ENCODE results near the gene ERG28. TPM values are rescaled to one million over a fixed set of nuclear protein-coding genes. Genes with fewer than 3 reads are reported as not detected.

ERG28 gene
- total RNA-seq, 1 donor from 2014 or later: 35.0 TPM

DNA sequence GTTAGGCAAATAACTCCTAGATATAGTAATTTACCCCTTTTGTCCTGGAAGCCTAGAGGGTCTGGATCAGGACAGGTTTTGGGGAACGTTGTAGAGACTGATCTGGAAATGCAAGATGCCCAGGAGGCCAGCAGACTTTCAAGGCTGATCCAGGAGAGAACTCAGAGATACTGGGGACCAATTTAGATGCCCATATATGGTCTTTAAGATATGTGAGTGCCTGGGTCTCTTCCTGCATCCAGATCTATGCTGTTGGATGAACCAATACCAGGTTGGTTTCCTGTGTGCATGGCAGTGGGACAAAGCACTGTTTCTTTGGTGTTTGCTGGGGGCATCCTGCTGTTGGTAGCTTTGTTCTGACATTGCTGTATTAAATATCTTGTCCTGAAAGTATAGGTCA, 5.4 kb downstream of the ERG28 start:
- Mint-ChIP-seq H3K4me1 (ENCODE audit: unreplicated experiment) (peaks cover 35% of the 10 kb centered on the region), H3K9me3 (ENCODE audit: unreplicated experiment) (no peaks in the 10 kb centered on the region), H3K27ac (ENCODE audit: unreplicated experiment) (no peak overlapping the region), H3K4me3 (ENCODE audit: unreplicated experiment) (no peak overlapping the region), H3K36me3 (ENCODE audit: low read depth, unreplicated experiment) (peaks cover 30% of the 10 kb centered on the region), H3K27me3 (ENCODE audit: unreplicated experiment) (no peaks in the 10 kb centered on the region)
- TF ChIP-seq, protein P1, sequence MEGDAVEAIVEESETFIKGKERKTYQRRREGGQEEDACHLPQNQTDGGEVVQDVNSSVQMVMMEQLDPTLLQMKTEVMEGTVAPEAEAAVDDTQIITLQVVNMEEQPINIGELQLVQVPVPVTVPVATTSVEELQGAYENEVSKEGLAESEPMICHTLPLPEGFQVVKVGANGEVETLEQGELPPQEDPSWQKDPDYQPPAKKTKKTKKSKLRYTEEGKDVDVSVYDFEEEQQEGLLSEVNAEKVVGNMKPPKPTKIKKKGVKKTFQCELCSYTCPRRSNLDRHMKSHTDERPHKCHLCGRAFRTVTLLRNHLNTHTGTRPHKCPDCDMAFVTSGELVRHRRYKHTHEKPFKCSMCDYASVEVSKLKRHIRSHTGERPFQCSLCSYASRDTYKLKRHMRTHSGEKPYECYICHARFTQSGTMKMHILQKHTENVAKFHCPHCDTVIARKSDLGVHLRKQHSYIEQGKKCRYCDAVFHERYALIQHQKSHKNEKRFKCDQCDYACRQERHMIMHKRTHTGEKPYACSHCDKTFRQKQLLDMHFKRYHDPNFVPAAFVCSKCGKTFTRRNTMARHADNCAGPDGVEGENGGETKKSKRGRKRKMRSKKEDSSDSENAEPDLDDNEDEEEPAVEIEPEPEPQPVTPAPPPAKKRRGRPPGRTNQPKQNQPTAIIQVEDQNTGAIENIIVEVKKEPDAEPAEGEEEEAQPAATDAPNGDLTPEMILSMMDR (IDR thresholded peaks at IDR 0.05; ENCODE audit: unreplicated experiment): no peak
- no peak for DNase-seq (ENCODE audit: low spot score)

DNA sequence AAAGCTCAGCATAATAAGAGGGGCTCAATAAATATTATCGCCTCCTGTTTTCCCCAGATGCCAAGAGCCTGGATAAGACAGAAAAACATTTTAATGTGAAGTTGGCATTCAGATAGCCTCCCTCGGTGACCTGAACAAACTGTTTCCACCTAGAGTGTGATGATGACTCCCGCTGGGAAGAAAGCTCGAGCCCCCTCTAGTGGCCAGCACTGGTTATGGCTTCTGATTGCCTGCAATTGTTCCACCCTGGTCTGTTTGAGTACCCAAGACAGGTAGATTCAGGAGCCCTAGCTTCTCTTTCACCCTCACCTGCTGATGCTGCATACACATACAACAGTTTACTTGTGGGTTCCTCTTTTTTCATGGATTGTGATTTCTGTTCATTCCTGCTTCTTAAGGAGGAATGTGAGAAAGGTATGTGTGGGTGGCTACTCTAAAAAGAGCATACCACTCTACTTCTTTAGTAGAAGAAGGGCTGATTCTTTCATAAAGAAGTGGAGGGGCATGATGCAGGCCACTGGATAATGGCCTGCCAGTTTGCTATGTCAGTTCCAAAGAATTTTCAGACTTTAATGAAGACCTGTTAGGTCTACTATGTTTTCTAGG, 6.4 kb downstream of the ERG28 start:
- peaks cover 40% of the 10 kb centered on the region for H3K36me3 Mint-ChIP-seq (ENCODE audit: low read depth, unreplicated experiment)
- TF ChIP-seq, protein P1 (IDR thresholded peaks at IDR 0.05; ENCODE audit: unreplicated experiment): peak; percentile 97
- DNase-seq (ENCODE audit: low spot score): peak; percentile 86
- no peaks in the 10 kb centered on the region for H3K9me3 Mint-ChIP-seq (ENCODE audit: unreplicated experiment)
- H3K4me3 Mint-ChIP-seq (ENCODE audit: unreplicated experiment): no peak overlapping the region
- peaks cover 36% of the 10 kb centered on the region for H3K4me1 Mint-ChIP-seq (ENCODE audit: unreplicated experiment)
- H3K27ac Mint-ChIP-seq (ENCODE audit: unreplicated experiment): no peak overlapping the region
- no peaks in the 10 kb centered on the region for H3K27me3 Mint-ChIP-seq (ENCODE audit: unreplicated experiment)

DNA sequence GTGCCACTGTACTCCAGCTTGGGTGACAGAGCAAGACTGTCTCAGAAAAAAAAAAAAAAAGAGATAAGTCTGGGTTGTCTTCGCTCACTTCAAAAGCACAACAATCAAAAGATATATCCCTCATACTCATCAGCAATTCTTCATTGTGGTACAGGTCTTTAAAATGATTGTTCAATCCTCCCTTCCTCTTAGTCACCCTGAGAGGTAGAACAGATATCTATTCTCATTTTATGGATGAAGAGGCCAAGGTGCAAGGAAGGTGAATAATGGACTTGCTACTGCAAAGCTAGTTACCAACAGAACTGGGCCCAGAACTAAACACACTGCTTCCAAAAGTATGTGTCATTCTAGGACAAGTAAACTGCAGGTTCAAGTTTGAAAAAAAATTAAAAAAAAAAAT, 7.1 kb downstream of the ERG28 start:
- H3K27ac Mint-ChIP-seq (ENCODE audit: unreplicated experiment): no peak overlapping the region
- TF ChIP-seq, protein P1 (IDR thresholded peaks at IDR 0.05; ENCODE audit: unreplicated experiment): no peak
- no peaks in the 10 kb centered on the region for H3K9me3 Mint-ChIP-seq (ENCODE audit: unreplicated experiment)

DNA sequence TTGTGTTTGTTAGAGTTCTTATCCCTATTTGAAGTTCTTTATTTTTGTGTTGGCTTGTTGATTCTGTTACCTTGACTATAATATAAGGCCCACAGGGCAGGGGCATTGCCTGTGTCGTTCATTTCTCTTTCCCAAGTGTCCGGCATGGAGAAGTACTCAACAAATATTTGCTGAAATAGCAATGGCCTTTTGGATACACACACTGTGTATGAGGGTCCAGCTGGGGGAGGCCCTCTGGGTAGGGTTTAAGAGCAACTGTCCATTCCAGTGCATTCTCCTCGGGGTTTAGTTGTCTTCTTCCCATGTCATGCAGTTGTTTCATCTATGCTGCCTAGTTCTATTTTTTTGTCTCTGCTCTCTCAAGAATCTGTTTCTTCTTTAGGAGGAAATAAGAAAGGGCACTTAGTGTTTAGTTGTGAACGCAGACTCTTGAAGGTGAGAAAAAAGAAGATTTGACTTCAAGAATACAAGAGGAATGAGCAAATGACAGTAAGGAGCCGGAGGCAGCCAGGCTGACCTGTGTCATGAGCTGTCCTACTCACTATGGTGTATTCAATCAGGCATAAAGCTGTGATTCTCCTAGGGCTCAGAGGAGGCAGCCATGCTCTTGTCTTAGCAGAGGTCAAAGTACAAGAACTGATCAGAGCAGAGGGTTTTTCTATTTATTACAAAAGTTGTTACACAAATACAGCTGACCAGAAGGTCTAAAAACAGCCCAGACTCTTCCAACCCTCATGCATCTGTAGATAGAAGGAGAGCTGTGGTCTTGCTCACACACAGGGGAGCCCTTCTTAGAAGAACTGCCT, 10.2 kb downstream of the ERG28 start:
- TF ChIP-seq, protein P1 (IDR thresholded peaks at IDR 0.05; ENCODE audit: unreplicated experiment): no peak
- Mint-ChIP-seq H3K27me3 (ENCODE audit: unreplicated experiment) (no peaks in the 10 kb centered on the region), H3K4me1 (ENCODE audit: unreplicated experiment) (peaks cover 25% of the 10 kb centered on the region), H3K4me3 (ENCODE audit: unreplicated experiment) (peak overlapping the region; percentile 83), H3K36me3 (ENCODE audit: low read depth, unreplicated experiment) (peaks cover 45% of the 10 kb centered on the region), H3K9me3 (ENCODE audit: unreplicated experiment) (no peaks in the 10 kb centered on the region), H3K27ac (ENCODE audit: unreplicated experiment) (peak overlapping the region; percentile 42)
- DNase-seq (ENCODE audit: low spot score): no peak

More for the DNA sequence above, 7.1 kb downstream of the ERG28 start:
- no peak for DNase-seq (ENCODE audit: low spot score)
- peaks cover 43% of the 10 kb centered on the region for H3K36me3 Mint-ChIP-seq (ENCODE audit: low read depth, unreplicated experiment)
- H3K4me1 Mint-ChIP-seq (ENCODE audit: unreplicated experiment): peaks cover 34% of the 10 kb centered on the region
- no peak overlapping the region for H3K4me3 Mint-ChIP-seq (ENCODE audit: unreplicated experiment)
- no peaks in the 10 kb centered on the region for H3K27me3 Mint-ChIP-seq (ENCODE audit: unreplicated experiment)

DNA sequence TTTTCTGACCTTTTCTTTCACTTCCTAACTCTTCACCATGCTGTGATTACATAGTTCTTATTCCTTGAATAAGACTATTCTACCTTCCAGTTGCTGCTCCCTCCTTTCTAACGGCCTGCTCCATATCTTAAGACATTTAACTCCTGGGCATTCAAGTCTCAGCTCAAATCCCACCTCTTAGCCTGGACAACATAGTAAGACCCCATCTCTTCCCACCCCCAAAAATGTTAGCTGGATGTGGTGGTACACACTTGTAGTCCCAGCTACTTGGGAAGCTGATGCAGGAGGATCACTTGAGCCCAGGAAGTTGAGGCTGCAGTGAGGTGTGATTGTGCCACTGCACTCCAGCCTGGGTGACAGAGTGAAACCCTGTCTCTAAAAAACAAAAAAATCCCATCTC, 10.9 kb downstream of the ERG28 start:
- H3K27ac Mint-ChIP-seq (ENCODE audit: unreplicated experiment): no peak overlapping the region
- H3K36me3 Mint-ChIP-seq (ENCODE audit: low read depth, unreplicated experiment): peaks cover 44% of the 10 kb centered on the region
- peaks cover 25% of the 10 kb centered on the region for H3K4me1 Mint-ChIP-seq (ENCODE audit: unreplicated experiment)
- H3K4me3 Mint-ChIP-seq (ENCODE audit: unreplicated experiment): peak overlapping the region; percentile 83
- DNase-seq (ENCODE audit: low spot score): no peak
- TF ChIP-seq, protein P1 (IDR thresholded peaks at IDR 0.05; ENCODE audit: unreplicated experiment): no peak
- no peaks in the 10 kb centered on the region for H3K9me3 Mint-ChIP-seq (ENCODE audit: unreplicated experiment)
- H3K27me3 Mint-ChIP-seq (ENCODE audit: unreplicated experiment): no peaks in the 10 kb centered on the region

Data from endothelial cell (in vitro differentiated cells).